Mesodermal cell (in vitro differentiated cells): ENCODE measurements around the gene NAGPA.

Experiments used
- H3K27ac ChIP-seq: 2 replicates; pipeline ENCODE4 v1.7.0; 2013; ENCODE audit warnings: mild to moderate bottlenecking, low read depth, low read length, moderate library complexity; ENCODE audit not compliant: severe bottlenecking
- H3K36me3 ChIP-seq: 2 replicates; pipeline ENCODE4 v1.7.1; 2013; ENCODE audit warnings: mild to moderate bottlenecking, low read length, moderate library complexity; ENCODE audit not compliant: control insufficient read depth, insufficient read depth
- H3K4me1 ChIP-seq: one replicate; pipeline ENCODE4 v1.7.1; 2013; ENCODE audit warnings: mild to moderate bottlenecking, low read length; ENCODE audit not compliant: insufficient read depth, control insufficient read depth, poor library complexity, severe bottlenecking
- H3K4me3 ChIP-seq: 2 replicates; pipeline ENCODE4 v1.7.0; 2013; ENCODE audit warnings: low read length, control low read depth, mild to moderate bottlenecking; ENCODE audit not compliant: insufficient read depth, poor library complexity, severe bottlenecking; ENCODE audit errors: extremely low read depth
- H3K9me3 ChIP-seq: 2 replicates; pipeline ENCODE4 v1.7.1; 2013; ENCODE audit warnings: mild to moderate bottlenecking, low read length, moderate library complexity; ENCODE audit not compliant: control insufficient read depth
- WGBS, 2 experiments: methylation state at CpG; one replicate each; pipeline ENCODE4 v1.1.5; 2013; ENCODE audit warnings: missing lambda C conversion rate in 2 of 2; ENCODE audit not compliant: insufficient coverage in 2 of 2; 5-methylcytosine and 5-hydroxymethylcytosine counted together

NAGPA gene

DNA sequence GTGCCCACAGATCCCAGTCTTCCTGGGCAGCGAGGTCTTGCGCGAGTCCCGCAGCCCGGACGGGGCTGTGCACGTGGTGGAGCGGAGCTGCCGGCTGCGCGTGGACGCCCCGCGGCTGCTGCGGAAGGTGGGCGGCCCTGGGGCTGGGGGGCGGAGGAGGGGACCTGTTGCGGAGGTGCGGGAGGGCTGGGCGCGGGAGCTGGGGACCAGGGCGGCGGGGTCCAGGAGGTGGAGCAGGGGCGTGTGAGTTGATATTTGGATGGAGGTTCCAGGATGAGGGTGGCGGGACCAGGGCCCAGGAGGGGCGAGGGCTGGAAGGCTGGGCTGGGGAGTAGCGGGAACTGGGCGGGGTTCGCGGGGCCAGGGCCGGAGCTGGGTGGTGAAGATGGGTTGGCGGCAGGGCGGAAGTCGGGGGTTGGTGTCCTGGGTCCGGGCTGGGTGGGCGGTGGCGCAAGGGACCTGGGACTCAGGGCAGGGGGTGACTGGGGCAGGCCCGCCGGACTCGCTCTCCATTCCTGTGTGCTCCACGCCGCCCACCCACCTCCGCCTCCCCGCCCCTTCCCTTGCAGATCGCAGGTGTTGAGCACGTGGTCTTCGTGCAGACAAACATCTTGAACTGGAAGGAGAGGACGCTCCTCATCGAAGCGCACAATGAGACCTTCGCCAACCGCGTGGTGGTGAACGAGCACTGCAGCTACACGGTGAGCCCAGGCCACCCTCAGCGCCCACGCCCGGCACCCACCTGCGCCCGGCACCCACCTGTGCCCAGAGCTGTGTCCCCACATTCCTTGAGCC lies 46.0 kb downstream of the NAGPA start:
- whole genome bisulfite sequencing, 2 experiments, result 19 to 30% methylated on average over 27 to 37 of the region's 60 CpGs
- H3K4me1 ChIP-seq, result peaks cover 3% of the 10 kb centered on the region
- H3K4me3 ChIP-seq, result no peak overlapping the region
- H3K36me3 ChIP-seq, result no peaks in the 10 kb centered on the region
- H3K27ac ChIP-seq, result no peak overlapping the region
- no peaks in the 10 kb centered on the region for H3K9me3 ChIP-seq

DNA sequence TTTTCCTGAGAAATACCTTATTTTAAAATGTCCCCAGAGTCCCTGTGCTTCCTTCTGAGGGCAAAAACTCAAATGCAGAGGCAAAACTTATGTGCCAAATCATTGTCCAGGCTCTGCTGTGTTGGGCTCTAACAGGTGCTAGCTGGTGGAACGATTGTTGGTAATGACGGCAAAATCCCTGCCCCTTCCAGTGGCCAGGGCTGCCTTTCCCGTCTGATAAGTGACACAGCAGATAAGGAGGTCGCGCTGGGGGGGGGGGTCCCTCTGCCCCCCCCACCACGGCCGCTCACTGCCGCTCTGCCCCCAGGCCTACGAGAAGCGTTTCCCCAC lies 46.5 kb downstream of the NAGPA start:
- Histone ChIP-seq H3K4me3 (no peak overlapping the region), H3K9me3 (no peaks in the 10 kb centered on the region), H3K36me3 (no peaks in the 10 kb centered on the region), H3K27ac (no peak overlapping the region), H3K4me1 (peaks cover 5% of the 10 kb centered on the region)
- 38% methylated on average over 2 of the region's 10 CpGs; no CpG with 5 or more reads in 1 of the 2 experiments for whole genome bisulfite sequencing, 2 experiments

DNA sequence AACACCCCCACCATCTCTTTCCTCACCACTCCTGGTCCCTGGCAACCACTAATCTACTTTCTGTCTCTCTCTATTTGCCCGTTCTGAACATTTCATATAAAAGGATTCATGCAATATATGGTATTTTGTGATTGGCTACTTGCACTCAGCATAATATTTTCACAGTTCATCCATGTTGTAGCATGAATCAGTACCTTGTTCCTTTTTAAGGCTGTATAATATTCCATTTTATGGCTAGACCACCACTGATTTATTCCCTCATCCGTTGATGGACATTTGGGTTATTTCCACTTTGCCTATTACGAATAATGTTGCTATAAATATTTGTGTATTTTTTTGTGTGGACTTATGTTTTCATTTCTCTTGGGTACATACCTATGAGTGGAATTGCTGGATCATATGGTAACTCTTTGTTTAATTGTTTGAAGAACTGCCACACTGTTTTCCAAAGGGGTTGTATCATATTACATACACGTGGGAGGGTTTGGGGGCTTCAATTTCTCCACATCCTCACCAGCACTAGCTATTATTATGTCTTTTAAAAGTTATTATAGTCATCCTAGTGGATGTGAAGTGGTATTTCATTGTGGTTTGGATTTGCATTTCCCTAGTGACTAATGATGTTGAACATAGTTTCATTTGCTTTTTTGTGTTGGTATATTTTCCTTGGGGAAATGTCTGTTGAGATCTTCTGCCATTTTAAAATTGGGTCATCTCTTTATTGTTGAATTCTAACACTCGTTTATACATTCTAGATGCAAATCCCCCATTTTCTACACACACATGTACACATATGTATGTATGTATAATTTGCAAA lies 49.4 kb downstream of the NAGPA start:
- Histone ChIP-seq H3K27ac (no peak overlapping the region), H3K36me3 (no peaks in the 10 kb centered on the region), H3K4me3 (no peak overlapping the region), H3K4me1 (peaks cover 16% of the 10 kb centered on the region), H3K9me3 (no peaks in the 10 kb centered on the region)
- no CpG with 5 or more reads among the region's 5 CpGs for WGBS, 2 experiments

DNA sequence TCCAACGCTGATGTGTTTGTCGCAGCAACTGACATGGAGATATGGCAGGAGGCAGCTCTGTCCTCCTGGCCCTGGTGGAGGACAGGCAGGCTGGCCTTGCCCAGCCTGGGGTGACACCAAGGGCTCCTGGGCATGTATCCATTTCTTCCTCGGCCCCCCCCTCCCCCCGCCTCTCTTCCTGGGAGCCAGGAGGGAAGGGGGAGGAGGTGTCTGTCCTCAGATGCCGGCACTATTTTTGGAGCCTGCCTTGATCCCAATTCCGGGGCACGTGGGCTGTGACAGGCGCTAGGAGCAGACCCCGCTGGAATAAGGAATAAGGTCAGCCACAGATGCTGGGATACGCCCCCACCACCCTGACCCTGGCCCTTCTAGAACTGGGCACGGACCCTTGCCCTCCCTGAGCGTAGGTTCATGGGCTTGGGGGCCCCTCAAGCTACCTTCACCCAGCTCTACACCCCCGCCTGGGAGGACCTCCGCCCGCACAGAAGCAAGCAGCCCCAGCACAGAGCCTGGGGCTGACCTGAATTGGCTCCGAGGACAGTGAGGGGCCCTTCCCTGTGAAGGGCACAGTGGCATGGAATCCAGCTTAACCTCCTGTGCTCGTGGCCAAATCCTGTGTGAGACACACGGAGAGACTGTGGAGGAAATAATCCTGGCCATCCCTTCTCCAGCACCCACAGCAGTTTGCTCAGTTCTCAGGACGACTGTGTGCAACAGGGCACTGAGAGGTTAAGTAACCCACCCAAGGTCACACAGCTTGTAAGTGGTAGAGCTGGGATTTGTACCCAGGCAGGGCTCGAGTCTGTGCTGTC lies 51.5 kb downstream of the NAGPA start:
- Histone ChIP-seq H3K27ac (no peak overlapping the region), H3K4me3 (no peak overlapping the region), H3K36me3 (no peaks in the 10 kb centered on the region), H3K9me3 (no peaks in the 10 kb centered on the region), H3K4me1 (peaks cover 12% of the 10 kb centered on the region)
- WGBS, 2 experiments, result 76 to 87% methylated on average over 6 to 16 of the region's 20 CpGs

DNA sequence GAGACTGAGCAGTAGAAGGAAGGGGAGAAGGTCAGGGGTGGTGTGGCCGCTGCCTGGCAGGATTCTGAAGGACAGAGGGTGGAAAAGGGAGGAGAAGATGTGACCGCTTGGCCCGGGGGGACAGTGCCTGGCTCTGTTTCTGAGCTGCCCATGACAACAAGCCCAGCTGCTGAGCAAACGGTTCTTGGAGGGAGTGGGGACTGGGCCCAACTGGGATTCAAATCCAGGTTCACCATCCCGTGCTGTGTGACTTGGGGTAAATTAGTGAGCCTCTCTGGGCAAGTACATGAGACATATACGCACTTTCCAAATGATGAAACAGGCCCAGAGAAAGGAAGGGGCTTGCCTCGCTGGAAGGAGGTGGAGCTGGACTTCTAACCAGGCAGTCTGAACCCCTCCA lies 52.3 kb downstream of the NAGPA start:
- Histone ChIP-seq H3K4me3 (no peak overlapping the region), H3K27ac (no peak overlapping the region), H3K4me1 (peaks cover 12% of the 10 kb centered on the region), H3K9me3 (no peaks in the 10 kb centered on the region), H3K36me3 (no peaks in the 10 kb centered on the region)
- 87 to 95% methylated on average over 5 to 7 of the region's 7 CpGs for WGBS, 2 experiments

DNA sequence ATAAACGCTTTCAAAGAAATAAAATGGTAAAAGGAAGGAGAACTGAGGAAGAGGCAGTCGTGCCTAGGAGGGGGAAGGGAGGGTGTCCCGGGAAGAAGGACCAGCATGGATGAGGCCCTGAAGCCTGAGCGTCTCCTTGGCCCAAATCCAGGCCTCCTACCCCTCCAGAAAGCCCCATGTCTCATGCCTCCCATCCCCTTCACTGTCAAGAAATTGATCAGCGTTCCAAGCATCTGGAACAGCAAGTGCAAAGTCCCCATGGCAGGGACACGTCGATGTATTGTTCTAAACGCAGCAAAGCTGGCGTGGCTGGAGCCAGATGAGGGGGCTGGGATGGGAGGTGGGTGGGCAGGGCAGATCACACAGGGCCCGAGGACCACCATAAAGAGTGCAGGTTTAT lies 53.0 kb downstream of the NAGPA start:
- WGBS, 2 experiments, result 86 to 88% methylated on average over 6 to 10 of the region's 10 CpGs
- Histone ChIP-seq H3K27ac (no peak overlapping the region), H3K4me3 (no peak overlapping the region), H3K36me3 (no peaks in the 10 kb centered on the region), H3K9me3 (peaks cover 3% of the 10 kb centered on the region), H3K4me1 (peaks cover 12% of the 10 kb centered on the region)

DNA sequence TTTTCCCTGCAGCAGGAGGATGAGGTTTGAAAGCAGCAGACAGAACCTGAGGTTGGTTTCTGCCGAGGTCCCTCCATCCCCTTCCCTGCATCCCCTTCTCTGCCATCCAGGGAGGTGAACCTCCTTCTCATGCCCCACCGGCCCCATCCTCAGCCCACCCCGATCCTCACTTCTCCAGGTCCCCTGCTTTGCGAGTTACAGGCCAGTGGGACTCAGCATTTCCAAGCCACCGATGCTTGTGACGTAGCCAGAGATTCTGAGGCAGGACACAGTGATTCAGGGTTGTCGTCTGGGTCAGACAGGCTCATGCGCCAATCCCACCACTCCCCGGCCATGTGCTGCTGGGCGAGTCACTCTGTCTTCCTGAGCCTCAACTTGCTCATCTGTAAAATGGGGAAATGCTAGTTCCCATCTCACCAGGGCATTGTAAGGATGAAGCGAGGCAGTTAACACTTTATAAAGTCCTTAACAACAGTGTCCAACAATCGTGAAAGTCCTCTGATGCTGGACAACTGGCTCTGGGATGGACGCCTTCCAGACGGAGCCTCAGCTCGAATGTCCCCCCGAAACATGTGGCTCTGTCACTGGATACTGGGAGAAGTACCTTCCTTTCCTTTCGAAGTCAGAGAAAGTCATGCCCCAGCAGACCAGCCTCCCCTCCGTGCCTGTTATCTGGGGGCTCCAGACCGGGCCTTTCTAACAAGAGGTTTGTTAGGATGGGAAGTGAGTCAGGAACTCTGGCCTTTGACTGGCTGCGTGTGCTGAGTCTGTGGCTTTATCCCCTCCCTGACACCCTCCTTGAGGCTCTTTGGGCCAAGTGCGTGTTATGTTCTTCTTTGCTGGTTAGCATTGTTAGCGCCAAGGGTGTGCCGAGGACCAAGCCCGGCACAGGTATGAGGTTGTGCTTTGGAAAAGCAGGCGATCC lies 53.7 kb downstream of the NAGPA start:
- no peaks in the 10 kb centered on the region for H3K36me3 ChIP-seq
- H3K4me1 ChIP-seq, result peaks cover 12% of the 10 kb centered on the region
- no peak overlapping the region for H3K4me3 ChIP-seq
- no peak overlapping the region for H3K27ac ChIP-seq
- H3K9me3 ChIP-seq, result peaks cover 3% of the 10 kb centered on the region
- WGBS, 2 experiments, result 84 to 87% methylated on average over 19 to 23 of the region's 25 CpGs

DNA sequence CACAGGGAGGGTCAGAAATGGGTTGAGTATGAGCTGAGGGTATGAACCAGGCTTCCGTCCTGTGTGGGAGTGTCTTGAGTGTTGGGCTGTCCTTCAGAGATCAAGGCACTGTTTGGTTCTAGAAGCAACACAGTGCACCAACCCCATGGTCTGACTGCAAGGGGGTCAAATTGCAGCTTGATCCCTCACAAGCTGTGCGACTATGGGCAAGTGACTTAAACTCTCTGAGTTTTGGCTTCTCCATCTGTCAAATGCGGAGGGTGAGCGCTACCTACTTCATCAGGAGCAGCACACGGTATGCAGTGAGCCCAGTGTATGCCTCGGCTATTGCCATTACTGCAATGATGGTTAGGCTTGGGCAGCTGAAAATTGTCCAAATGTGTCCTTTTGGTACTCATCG lies 54.6 kb downstream of the NAGPA start:
- Histone ChIP-seq H3K9me3 (peaks cover 3% of the 10 kb centered on the region), H3K4me1 (peaks cover 12% of the 10 kb centered on the region), H3K36me3 (no peaks in the 10 kb centered on the region), H3K4me3 (no peak overlapping the region), H3K27ac (no peak overlapping the region)
- WGBS, 2 experiments, result 90 to 96% methylated on average over 7 of the region's 7 CpGs

DNA sequence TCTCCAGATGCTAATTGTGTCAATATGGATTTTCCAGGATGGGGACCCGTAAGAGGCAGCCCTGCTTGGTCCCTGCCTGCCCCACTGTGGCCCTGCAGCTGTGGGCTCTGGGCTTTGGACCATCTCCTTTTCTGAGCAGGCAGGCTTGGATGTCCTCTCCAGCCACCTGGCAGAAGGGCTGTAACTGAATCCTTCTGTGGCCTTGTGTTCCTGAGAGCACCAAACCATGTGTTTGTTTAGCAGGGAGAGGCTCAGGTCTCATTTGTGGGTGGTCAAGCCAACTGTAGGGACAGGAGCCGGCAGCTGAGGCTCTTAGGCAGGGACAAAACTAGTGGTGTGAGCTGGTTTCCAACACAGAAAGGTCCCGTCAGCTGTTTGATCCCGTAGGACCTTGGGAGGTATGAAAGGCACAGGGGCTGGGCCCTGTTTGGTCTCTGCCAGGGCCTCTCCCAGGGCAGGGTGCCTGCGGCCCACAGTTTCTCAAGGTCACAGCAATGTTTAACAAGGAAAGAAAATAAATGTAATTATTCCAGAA lies 57.1 kb downstream of the NAGPA start:
- Histone ChIP-seq H3K4me3 (no peak overlapping the region), H3K36me3 (no peaks in the 10 kb centered on the region), H3K4me1 (peaks cover 8% of the 10 kb centered on the region), H3K9me3 (peaks cover 10% of the 10 kb centered on the region), H3K27ac (no peak overlapping the region)
- WGBS, 2 experiments, result 85 to 95% methylated on average over 4 to 5 of the region's 5 CpGs

DNA sequence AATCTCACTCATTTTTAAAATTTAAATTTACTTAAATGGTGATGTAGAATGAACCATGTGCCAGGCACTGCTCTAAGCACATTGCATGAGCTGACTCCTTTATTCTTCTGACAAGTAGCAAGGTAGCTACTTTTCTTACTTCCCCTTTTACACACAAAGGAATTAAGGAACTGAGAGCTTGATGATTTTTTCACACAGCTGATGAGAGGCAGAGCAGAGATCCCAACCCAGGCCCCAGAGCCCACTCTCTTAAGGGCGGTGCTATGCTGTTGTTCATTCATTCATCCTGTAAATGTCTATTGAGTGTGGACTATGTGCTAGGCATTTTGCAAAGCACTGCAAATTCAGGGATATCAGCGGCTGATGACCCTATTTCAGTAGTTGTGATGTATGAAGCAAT lies 57.7 kb downstream of the NAGPA start:
- 88 to 100% methylated on average over 2 of the region's 2 CpGs for WGBS, 2 experiments
- Histone ChIP-seq H3K4me3 (no peak overlapping the region), H3K27ac (no peak overlapping the region), H3K9me3 (peaks cover 10% of the 10 kb centered on the region), H3K4me1 (peaks cover 8% of the 10 kb centered on the region), H3K36me3 (no peaks in the 10 kb centered on the region)
